HG03571 (cell line): ENCODE measurements around the gene DNAJC27.

ENCODE experiments used
- ATAC-seq: cut with Tn5 transposase; IDR thresholded peaks from one replicate; pipeline ENCODE4 v1.9.1; 2021; ENCODE audit not compliant: unreplicated experiment

DNAJC27 gene

GRCh38 chr2:24908461-24908901 lies 63.3 kb downstream of the DNAJC27 start:
- ATAC-seq = no peak

- ATAC-seq = no peak
Measured at GRCh38 chr2:24907116-24907515, 64.6 kb downstream of the DNAJC27 start.

DNA sequence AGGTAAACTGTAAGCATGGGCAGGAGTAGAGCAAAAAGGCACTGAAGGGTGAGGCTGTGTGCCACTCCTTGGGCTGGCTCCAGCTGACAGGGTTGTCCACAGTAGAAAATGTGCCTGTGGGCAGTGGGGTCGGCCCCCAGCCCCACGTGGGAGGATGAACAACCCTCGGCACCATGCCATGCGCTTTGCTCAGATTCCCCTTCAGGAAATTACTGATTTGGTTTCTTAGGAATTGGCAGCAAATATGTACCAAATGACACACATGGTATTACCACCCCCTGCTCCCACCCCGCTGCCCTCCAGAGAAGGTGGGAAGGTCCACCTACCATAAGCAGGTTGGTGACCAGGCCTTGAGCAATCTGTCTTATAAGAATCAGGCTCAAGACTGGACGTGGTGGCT lies 65.3 kb downstream of the DNAJC27 start:
- no peak for ATAC-seq

GRCh38 chr2:24903161-24904103 lies 68.3 kb downstream of the DNAJC27 start:
- ATAC-seq = no peak

- ATAC-seq = no peak
Measured at GRCh38 chr2:24899361-24899910, 72.3 kb downstream of the DNAJC27 start.

DNA sequence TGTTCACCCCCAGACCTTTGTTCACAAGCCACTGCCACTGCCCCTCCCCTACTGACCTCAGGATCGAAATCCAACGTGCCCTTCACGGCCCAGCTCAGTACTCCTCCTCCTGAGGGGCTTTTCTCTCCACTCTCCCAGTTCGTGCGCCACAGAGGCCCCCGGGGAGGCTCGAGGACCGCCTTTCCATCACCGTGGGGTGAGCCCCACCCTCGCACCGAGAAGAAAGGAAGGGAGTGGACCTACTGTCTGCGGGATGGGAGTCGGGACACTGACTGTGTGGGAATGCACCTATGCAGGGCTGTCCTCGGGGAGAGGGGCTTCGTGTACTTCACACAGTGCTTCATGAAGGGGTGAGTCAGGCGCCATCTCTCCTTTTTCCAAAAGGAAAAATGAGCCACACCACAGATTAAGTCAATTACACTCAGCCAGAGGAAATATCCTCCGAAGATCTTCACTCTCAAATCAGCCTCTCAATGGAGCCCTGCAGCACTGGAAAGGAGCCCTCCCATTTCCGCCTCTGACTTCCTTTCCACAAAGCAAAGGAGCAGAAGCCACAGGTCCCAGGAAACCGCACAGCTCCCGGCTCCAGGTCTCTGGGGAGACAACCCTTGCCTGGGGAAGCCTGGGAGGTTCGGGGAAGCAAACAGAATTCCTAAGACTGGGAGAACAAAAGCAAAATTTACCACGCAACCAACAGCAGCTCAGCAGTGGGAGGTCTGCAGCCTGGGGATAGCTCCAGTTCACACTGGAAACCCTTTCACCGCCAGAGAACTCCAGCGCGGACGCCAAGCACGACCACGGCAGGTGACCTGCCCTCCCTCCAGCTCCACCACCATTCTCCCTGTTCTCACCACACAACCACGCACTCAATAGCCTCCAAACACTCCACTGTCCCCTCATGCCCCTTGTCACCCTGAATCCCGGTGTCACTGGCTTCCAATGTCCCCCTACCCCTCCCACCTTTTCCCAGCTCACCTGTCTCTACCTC lies 73.3 kb downstream of the DNAJC27 start:
- ATAC-seq = no peak

GRCh38 chr2:24894750-24895149 lies 77.0 kb downstream of the DNAJC27 start:
- ATAC-seq = no peak

- no peak for ATAC-seq
Measured at GRCh38 chr2:24893934-24894333, 77.8 kb downstream of the DNAJC27 start.
